ENCODE data around the gene SF3B1. TPM values are rescaled to one million over a fixed set of nuclear protein-coding genes. Genes with fewer than 3 reads are reported as not detected.

SF3B1 gene
- total and polyA plus RNA-seq, 4 donors, result 126 to 432 (median 232) TPM

DNA sequence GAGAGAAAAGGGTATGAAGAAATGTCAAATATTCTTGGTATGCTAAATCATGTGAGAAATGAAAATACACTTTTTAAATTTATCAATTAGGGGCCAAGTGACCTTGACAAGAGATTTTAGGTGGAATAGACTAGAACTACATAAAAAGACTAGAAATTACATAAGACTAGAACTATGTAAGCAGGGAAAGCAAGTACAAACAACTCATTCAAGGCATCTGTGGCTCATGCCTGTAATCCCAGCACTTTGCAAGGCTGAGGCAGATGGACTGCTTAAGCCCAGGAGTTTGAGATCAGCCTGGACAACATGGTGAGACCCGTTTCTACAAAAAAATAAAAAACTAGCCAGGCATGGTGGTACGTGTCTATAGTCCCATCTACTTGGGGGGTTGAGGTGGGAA lies 20.3 kb downstream of the SF3B1 start:
- ATAC-seq (ENCODE audit: insufficient read depth, low FRiP score), result no peak
- Histone ChIP-seq H3K27me3 (ENCODE audit: control insufficient read depth in 3 of 3, insufficient read depth in 3 of 3, low read length in 2 of 3) (no peaks in the 10 kb centered on the region), H3K4me1 (ENCODE audit: control insufficient read depth in 5 of 5, insufficient read depth in 5 of 5, low read length in 5 of 5) (peaks cover 0 to 4% (median 0%) of the 10 kb centered on the region in 5 donors), H3K36me3 (ENCODE audit: control insufficient read depth in 4 of 4, insufficient read depth in 4 of 4, low read length in 4 of 4) (peaks cover 32 to 63% (median 40%) of the 10 kb centered on the region in 4 donors), H3K4me3 (no peak overlapping the region), H3K9me3 (ENCODE audit: control insufficient read depth in 4 of 4, insufficient read depth in 3 of 4, low read length in 3 of 4) (no peaks in the 10 kb centered on the region), H3K9ac (ENCODE audit: insufficient read depth in 1 of 2, low read length in 2 of 2) (no peak overlapping the region), H3K27ac (ENCODE audit: low read depth in 1 of 2, low read length in 1 of 2) (no peak overlapping the region)
- TF ChIP-seq CTCF (IDR thresholded peaks at IDR 0.05; ENCODE audit: control extremely low read depth, extremely low read depth), result no peak
- 85% methylated on average over 2 of the region's 2 CpGs for WGBS, 2 donors
- DNase-seq, result no peak

- Histone ChIP-seq H3K9ac (ENCODE audit: insufficient read depth in 1 of 2, low read length in 2 of 2) (no peak overlapping the region), H3K9me3 (ENCODE audit: control insufficient read depth in 4 of 4, insufficient read depth in 3 of 4, low read length in 3 of 4) (no peaks in the 10 kb centered on the region), H3K36me3 (ENCODE audit: control insufficient read depth in 4 of 4, insufficient read depth in 4 of 4, low read length in 4 of 4) (peaks cover 35 to 60% (median 41%) of the 10 kb centered on the region in 4 donors), H3K4me1 (ENCODE audit: control insufficient read depth in 5 of 5, insufficient read depth in 5 of 5, low read length in 5 of 5) (peaks cover 0 to 4% (median 0%) of the 10 kb centered on the region in 5 donors), H3K27me3 (ENCODE audit: control insufficient read depth in 3 of 3, insufficient read depth in 3 of 3, low read length in 2 of 3) (no peaks in the 10 kb centered on the region), H3K27ac (ENCODE audit: low read depth in 1 of 2, low read length in 1 of 2) (no peak overlapping the region), H3K4me3 (no peak overlapping the region)
- DNase-seq, result no peak
- ATAC-seq (ENCODE audit: insufficient read depth, low FRiP score), result no peak
- WGBS, 2 donors, result 92 to 95% methylated on average over 5 of the region's 5 CpGs
- TF ChIP-seq CTCF (IDR thresholded peaks at IDR 0.05; ENCODE audit: control extremely low read depth, extremely low read depth), result no peak
Measured at GRCh38 chr2:197414039-197414438, 20.8 kb downstream of the SF3B1 start.

DNA sequence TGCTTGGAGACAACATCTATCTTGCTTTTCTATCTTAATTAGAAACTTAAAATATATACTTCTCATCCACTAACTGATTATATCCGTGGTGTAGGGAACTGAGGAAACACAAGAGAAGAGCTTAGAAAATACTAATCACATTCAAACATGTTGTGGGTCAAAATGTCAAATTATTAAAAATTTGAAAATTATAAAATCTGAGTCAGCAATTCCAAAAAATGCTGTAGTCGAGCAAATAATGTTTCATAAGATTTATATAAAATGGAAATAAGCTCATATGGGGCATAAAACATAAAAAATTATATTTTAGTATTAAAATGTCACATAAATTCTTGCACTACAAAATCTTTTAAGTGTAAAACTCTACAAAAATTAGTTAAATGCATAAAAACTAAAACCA lies 29.2 kb downstream of the SF3B1 start:
- no peaks in the 10 kb centered on the region for H3K4me1 ChIP-seq (ENCODE audit: control insufficient read depth in 5 of 5, insufficient read depth in 5 of 5, low read length in 5 of 5)
- no peaks in the 10 kb centered on the region for H3K9me3 ChIP-seq (ENCODE audit: control insufficient read depth in 4 of 4, insufficient read depth in 3 of 4, low read length in 3 of 4)
- peaks cover 30 to 72% (median 57%) of the 10 kb centered on the region in 4 donors for H3K36me3 ChIP-seq (ENCODE audit: control insufficient read depth in 4 of 4, insufficient read depth in 4 of 4, low read length in 4 of 4)
- 88 to 93% methylated on average over 2 of the region's 2 CpGs for WGBS, 2 donors
- no peak overlapping the region for H3K9ac ChIP-seq (ENCODE audit: insufficient read depth in 1 of 2, low read length in 2 of 2)
- H3K27ac ChIP-seq (ENCODE audit: low read depth in 1 of 2, low read length in 1 of 2), result no peak overlapping the region
- no peaks in the 10 kb centered on the region for H3K27me3 ChIP-seq (ENCODE audit: control insufficient read depth in 3 of 3, insufficient read depth in 3 of 3, low read length in 2 of 3)
- DNase-seq, result no peak
- ATAC-seq (ENCODE audit: insufficient read depth, low FRiP score), result no peak
- H3K4me3 ChIP-seq, result no peak overlapping the region
- TF ChIP-seq CTCF (IDR thresholded peaks at IDR 0.05; ENCODE audit: control extremely low read depth, extremely low read depth), result no peak

GRCh38 chr2:197399887-197400540 lies 34.8 kb downstream of the SF3B1 start:
- Histone ChIP-seq H3K27ac (ENCODE audit: low read depth in 1 of 2, low read length in 1 of 2) (no peak overlapping the region), H3K36me3 (ENCODE audit: control insufficient read depth in 4 of 4, insufficient read depth in 4 of 4, low read length in 4 of 4) (peaks cover 19 to 69% (median 54%) of the 10 kb centered on the region in 4 donors), H3K4me3 (no peak overlapping the region), H3K4me1 (ENCODE audit: control insufficient read depth in 5 of 5, insufficient read depth in 5 of 5, low read length in 5 of 5) (no peaks in the 10 kb centered on the region), H3K27me3 (ENCODE audit: control insufficient read depth in 3 of 3, insufficient read depth in 3 of 3, low read length in 2 of 3) (no peaks in the 10 kb centered on the region), H3K9ac (ENCODE audit: insufficient read depth in 1 of 2, low read length in 2 of 2) (no peak overlapping the region), H3K9me3 (ENCODE audit: control insufficient read depth in 4 of 4, insufficient read depth in 3 of 4, low read length in 3 of 4) (no peaks in the 10 kb centered on the region)
- no peak for ATAC-seq (ENCODE audit: insufficient read depth, low FRiP score)
- WGBS, 2 donors, result 79% methylated on average over 6 of the region's 6 CpGs
- DNase-seq, result no peak
- no peak for TF ChIP-seq CTCF (IDR thresholded peaks at IDR 0.05; ENCODE audit: control extremely low read depth, extremely low read depth)
